ACC112 (cell line): ENCODE results near the gene CALHM4.
"Not testable (repeated sequence)": the region's sequence is repeated elsewhere in the genome, so short reads cannot be mapped to it uniquely, and the experiment has no call there.

Experiments
- H2AFZ ChIP-seq: fragments of 200-600 bp; sonication (generic); one replicate; pipeline ENCODE4 v1.6.0; 2017; ENCODE audit warnings: antibody characterized with exemption, low read length; ENCODE audit not compliant: unreplicated experiment
- H3K27ac ChIP-seq: fragments of 200-600 bp; sonication (generic); 2 replicates; pipeline ENCODE4 v1.5.1; 2014; ENCODE audit warnings: low read depth, mild to moderate bottlenecking, antibody characterized with exemption, low read length, moderate library complexity
- H3K27me3 ChIP-seq: fragments of 200-600 bp; sonication (generic); 2 replicates; pipeline ENCODE4 v1.6.1; 2014; ENCODE audit warnings: mild to moderate bottlenecking, antibody characterized with exemption, low read length, moderate library complexity, mixed read lengths; ENCODE audit not compliant: insufficient read depth
- H3K36me3 ChIP-seq: fragments of 200-600 bp; sonication (generic); 2 replicates; pipeline ENCODE4 v1.6.1; 2016; ENCODE audit warnings: mild to moderate bottlenecking, antibody characterized with exemption, low read length, moderate library complexity, mixed read lengths; ENCODE audit not compliant: insufficient read depth
- H3K4me1 ChIP-seq: fragments of 200-600 bp; sonication (generic); one replicate; pipeline ENCODE4 v1.6.1; 2016; ENCODE audit warnings: low read length, mixed read lengths; ENCODE audit not compliant: insufficient read depth, unreplicated experiment, control insufficient read depth
- H3K4me3 ChIP-seq: fragments of 200-600 bp; sonication (generic); 2 replicates; pipeline ENCODE4 v1.5.1; 2014; ENCODE audit warnings: mild to moderate bottlenecking, low read depth, low read length
- H3K79me2 ChIP-seq: fragments of 200-600 bp; sonication (generic); one replicate; pipeline ENCODE4 v1.6.0; 2016; ENCODE audit warnings: low read length; ENCODE audit not compliant: control insufficient read depth, unreplicated experiment, insufficient read depth

The CALHM4 gene

DNA sequence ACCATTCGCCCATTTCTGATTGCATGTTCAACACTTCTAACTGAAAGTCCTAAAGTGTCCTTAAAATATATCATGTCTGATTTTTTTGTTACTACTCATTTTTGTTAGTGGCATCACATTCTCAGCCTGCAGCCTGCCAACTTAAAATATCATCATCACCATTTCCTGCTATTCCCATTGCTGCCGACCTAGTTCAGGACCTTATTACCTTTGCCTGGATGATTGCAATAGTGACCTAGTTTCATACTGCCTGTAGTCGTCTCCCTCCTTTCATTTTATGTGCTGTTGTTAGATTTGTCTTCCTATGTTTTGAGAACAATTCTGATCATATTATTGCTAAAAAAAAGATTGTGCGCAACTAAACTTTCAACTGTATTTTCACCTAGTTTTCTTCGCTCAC, 23.9 kb downstream of the CALHM4 start:
- Histone ChIP-seq H3K27me3 (no peaks in the 10 kb centered on the region), H3K79me2 (peaks cover 67% of the 10 kb centered on the region), H2AFZ (no peak overlapping the region), H3K4me1 (peaks cover 8% of the 10 kb centered on the region), H3K4me3 (no peak overlapping the region), H3K36me3 (peaks cover 18% of the 10 kb centered on the region), H3K27ac (no peak overlapping the region)

DNA sequence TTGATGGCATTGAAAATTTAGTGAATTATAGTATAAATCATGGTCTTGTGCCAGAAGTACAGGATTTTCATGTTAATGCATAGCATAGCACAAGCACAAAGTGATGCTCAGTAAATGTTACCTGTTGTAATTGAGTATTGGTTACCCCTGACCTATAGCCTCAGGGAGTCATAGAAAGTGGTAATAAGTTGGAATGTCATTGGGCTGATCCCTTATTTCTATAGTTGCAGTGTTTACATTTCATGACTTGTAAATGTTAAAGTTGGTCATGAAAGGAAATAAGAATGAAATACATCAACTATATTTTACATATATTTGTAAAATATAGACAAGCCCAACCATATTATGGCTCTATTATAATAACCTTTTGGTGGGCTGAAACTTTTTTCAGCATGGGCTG, 24.8 kb downstream of the CALHM4 start:
- H3K36me3 ChIP-seq = peaks cover 21% of the 10 kb centered on the region

DNA sequence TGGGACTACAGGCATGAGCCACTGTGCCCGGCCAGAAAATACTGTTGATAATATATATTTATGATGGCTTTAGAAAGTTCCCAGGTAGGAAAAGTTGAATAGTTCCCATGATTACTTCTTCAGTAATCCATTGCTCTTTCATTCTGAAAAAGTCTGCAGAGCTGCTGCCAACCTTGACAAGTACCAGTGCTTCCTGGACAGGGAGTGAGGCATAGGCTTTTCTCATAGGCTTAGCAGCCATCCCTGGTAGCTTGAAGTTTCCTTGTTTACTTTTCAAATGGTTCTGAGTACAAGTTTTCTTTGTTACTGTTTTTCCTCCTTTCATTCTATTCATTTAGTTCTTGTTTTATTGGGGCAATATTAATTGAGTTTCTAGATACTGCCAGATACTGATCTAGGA, 25.6 kb downstream of the CALHM4 start:
- Histone ChIP-seq H3K4me1 (no peaks in the 10 kb centered on the region), H3K27ac (no peak overlapping the region), H3K4me3 (no peak overlapping the region), H3K79me2 (peaks cover 54% of the 10 kb centered on the region), H3K36me3 (peaks cover 17% of the 10 kb centered on the region), H2AFZ (no peak overlapping the region), H3K27me3 (no peaks in the 10 kb centered on the region)

More for the DNA sequence above, 24.8 kb downstream of the CALHM4 start:
- no peak overlapping the region for H3K27ac ChIP-seq
- no peak overlapping the region for H2AFZ ChIP-seq
- peaks cover 59% of the 10 kb centered on the region for H3K79me2 ChIP-seq
- H3K4me3 ChIP-seq = no peak overlapping the region
- peaks cover 2% of the 10 kb centered on the region for H3K4me1 ChIP-seq
- H3K27me3 ChIP-seq = no peaks in the 10 kb centered on the region

DNA sequence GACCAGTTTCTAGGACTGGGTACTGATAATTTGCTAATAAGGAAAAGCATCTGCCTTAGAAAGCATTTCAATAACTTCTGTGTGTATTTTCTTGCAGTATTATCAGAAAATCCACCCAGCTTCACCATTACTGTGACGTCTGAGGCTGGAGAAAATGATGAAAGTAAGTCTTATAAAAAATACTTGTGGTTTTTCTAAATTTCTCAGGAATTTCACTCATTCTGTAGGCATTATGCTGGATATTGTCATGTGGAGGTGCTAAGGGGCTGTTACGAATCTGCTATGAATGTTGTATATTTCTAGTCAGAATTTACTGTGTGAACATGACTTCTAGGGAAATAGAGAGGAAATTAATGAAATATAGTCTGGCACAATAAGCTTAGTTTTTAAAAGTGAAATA, 26.6 kb downstream of the CALHM4 start:
- Histone ChIP-seq H3K27ac (no peak overlapping the region), H3K79me2 (peaks cover 45% of the 10 kb centered on the region), H3K36me3 (peaks cover 12% of the 10 kb centered on the region; the same call in 1 of the 2 replicates), H3K4me3 (no peak overlapping the region), H2AFZ (no peak overlapping the region), H3K4me1 (no peaks in the 10 kb centered on the region), H3K27me3 (no peaks in the 10 kb centered on the region)

DNA sequence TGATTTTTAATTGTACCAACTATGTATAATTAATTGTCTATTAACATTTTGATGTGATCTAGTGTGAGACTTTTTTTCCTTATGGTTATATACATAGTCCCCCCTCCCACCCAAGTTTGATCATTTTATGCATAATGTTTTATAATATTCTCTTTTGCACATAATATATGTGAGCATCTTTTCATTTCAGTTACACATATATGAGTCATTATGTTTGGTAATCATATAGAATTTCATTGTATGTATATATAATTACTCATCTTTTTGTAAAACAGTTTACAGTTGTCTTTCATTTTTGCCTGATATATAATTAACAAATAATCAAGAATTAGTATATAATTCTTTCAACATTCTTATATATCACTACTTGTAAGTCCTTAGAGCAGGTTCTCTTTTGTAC, 32.7 kb downstream of the CALHM4 start:
- Histone ChIP-seq H3K36me3 (peaks cover 22% of the 10 kb centered on the region), H3K4me1 (no peaks in the 10 kb centered on the region), H2AFZ (no peak overlapping the region), H3K27ac (no peak overlapping the region), H3K4me3 (no peak overlapping the region), H3K27me3 (no peaks in the 10 kb centered on the region), H3K79me2 (peaks cover 4% of the 10 kb centered on the region)

DNA sequence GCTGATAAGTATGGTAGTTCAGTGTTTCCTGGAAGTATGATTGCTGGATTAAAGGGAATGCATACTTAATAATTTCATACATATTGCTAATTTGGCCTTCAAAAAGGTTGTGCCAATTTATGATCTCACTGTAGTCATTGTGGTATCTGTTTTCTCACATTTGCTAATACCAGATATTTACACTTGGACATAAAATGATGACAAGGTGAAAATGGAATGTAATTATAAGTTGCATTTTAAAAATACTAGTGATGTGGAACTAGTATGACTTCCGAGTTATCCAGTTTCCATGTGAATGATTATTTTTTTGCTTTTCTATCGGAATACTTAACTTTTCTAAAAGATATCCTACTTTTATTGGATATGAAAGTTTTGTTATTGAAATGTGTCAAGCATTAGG, 33.2 kb downstream of the CALHM4 start:
- Histone ChIP-seq H3K79me2 (peaks cover 4% of the 10 kb centered on the region), H3K4me3 (no peak overlapping the region), H2AFZ (no peak overlapping the region), H3K27me3 (no peaks in the 10 kb centered on the region), H3K4me1 (no peaks in the 10 kb centered on the region), H3K27ac (no peak overlapping the region), H3K36me3 (peaks cover 27% of the 10 kb centered on the region)

DNA sequence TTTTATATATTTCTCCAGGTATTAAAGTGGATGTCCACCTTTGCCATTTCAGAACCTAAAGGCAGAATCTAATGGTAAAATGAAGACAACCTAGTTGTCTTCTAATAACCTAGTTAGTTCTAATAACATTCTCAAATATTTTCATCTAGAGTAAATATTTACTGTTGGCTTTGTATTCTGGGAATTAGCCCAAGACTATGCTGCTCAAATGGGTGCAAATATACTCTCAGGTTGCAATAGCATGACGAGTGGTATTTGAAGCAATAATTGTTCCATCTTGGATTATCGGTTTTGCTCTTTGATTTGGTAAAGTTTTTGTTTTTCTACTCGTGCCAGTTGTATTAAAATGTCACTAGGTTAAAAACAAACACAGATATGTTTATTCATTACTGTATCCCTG, 41.7 kb downstream of the CALHM4 start:
- no peak overlapping the region for H3K27ac ChIP-seq
- no peak overlapping the region for H2AFZ ChIP-seq
- no peak overlapping the region for H3K4me3 ChIP-seq
- H3K36me3 ChIP-seq = peaks cover 27% of the 10 kb centered on the region
- H3K79me2 ChIP-seq = no peaks in the 10 kb centered on the region
- no peaks in the 10 kb centered on the region for H3K4me1 ChIP-seq
- no peaks in the 10 kb centered on the region for H3K27me3 ChIP-seq

DNA sequence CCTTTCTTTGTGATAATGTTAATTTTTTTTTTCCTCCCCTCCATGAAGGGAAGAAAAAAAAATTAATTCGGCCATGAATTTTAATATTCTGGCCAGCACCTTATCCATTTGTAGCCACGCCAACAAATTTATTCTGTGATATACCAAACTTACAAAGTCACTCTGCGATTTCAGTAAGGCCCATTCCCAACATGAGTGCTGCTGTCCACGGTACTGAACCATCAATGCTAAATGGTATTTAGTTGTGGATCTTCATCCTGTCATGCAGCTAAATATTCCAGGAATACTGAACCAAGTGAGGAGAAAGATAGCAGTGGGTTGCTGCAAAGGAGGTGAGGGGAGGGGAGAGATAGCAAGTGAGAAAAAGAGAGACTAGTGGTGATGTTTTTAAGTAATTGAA, 43.3 kb downstream of the CALHM4 start:
- Histone ChIP-seq H3K27ac (no peak overlapping the region), H2AFZ (no peak overlapping the region), H3K79me2 (no peaks in the 10 kb centered on the region), H3K4me3 (no peak overlapping the region), H3K4me1 (no peaks in the 10 kb centered on the region), H3K36me3 (peaks cover 20% of the 10 kb centered on the region), H3K27me3 (no peaks in the 10 kb centered on the region)

DNA sequence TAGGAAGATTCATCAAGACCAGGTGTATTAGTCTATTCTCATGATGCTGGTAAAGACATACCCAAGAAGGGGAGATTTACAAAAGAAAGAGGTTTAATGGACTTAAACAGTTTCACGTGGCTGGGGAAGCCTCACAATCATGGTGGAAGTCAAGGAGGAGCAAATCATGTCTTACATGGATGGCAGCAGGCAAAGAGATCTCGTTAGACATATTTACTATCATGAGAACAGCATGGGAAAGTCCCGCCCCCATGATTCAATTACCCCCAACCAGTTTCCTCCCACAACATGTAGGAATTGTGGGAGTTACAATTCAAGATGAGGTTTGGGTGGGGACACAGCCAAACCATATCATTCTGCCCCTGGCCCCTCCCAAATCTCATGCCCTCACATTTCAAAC, 50.4 kb downstream of the CALHM4 start:
- H3K36me3 ChIP-seq, H3K79me2 ChIP-seq, H3K27me3 ChIP-seq, H3K27ac ChIP-seq, H2AFZ ChIP-seq, H3K4me3 ChIP-seq, H3K4me1 ChIP-seq: not testable (repeated sequence)

DNA sequence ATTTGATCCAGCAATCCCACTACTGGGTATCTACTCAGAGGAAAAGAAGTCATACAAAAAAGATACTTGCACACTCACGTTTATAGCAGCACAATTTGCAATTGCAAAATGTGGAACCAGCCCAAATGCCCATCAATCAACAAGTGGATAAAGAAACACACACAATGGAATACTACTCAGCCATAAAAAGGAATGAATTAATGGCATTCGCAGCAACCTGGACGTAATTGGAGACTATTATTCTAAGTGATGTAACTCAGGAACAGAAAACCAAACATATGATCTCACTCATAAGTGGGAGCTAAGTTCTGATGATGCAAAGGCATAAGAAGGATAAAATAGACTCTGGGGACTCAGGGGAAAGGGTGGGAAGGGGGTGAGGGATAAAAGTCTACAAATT, 51.3 kb downstream of the CALHM4 start:
- not testable (repeated sequence) for H3K4me3 ChIP-seq, H3K79me2 ChIP-seq, H3K27me3 ChIP-seq, H3K27ac ChIP-seq, H3K4me1 ChIP-seq, H2AFZ ChIP-seq, H3K36me3 ChIP-seq

DNA sequence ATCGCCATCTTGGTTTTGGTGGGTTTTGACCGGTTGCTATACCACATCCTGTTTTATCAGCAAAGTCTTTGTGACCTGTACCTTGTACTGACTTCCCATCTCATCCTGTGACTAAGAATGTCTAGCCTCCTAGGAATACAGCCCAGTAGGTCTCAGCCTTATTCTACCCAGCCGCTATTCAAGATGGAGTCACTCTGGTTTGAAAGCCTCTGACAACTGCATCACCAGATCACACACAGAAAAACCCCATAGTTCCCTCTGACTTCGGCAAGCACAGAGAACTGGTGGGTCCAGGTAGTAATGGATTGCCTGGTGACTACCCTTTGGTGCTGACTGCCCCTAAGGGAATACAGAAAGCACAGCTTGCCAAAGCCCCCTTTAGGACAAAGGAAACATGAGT, 52.4 kb downstream of the CALHM4 start:
- H3K27me3 ChIP-seq = no peaks in the 10 kb centered on the region
- no peak overlapping the region for H2AFZ ChIP-seq
- no peak overlapping the region for H3K27ac ChIP-seq
- H3K4me1 ChIP-seq = no peaks in the 10 kb centered on the region
- H3K79me2 ChIP-seq = no peaks in the 10 kb centered on the region
- no peak overlapping the region for H3K4me3 ChIP-seq
- H3K36me3 ChIP-seq = no peaks in the 10 kb centered on the region
